K562 (cell line): Measurements from ENCODE around the gene SEPHS1. TPM values are rescaled to one million over a fixed set of nuclear protein-coding genes. Genes with fewer than 3 reads are reported as not detected.

Experiments used
- CCNT2 ChIP-seq: IDR thresholded peaks from 2 replicates; pipeline ENCODE4 v1.6.1; 2011; ENCODE audit warnings: borderline replicate concordance, low read depth, mild to moderate bottlenecking, moderate library complexity, mixed read lengths, low read length; ENCODE audit not compliant: insufficient read length; ENCODE audit errors: extremely low read depth
- CEBPZ ChIP-seq: fragments of 150-350 bp; IDR thresholded peaks from 2 replicates; pipeline ENCODE4 v1.6.1; 2014; ENCODE audit warnings: low read depth, mild to moderate bottlenecking, low read length, borderline replicate concordance
- EP400 ChIP-seq: fragments of 450-650 bp; IDR thresholded peaks from 2 replicates; pipeline ENCODE4 v1.6.1; 2017; ENCODE audit warnings: antibody characterized with exemption, mild to moderate bottlenecking, moderate library complexity
- GTF2F1 ChIP-seq: IDR thresholded peaks from 2 replicates; pipeline ENCODE4 v1.6.1; 2011; ENCODE audit warnings: low read depth, low read length, improper control_type of control experiment
- MBD2 ChIP-seq: sonication (generic); IDR thresholded peaks from 2 replicates; pipeline ENCODE4 v1.6.1; 2016; ENCODE audit warnings: low read depth, borderline replicate concordance
- NBN ChIP-seq: fragments of 450-650 bp; IDR thresholded peaks from 2 replicates; pipeline ENCODE4 v1.6.1; 2016; ENCODE audit warnings: low read depth, mild to moderate bottlenecking
- NONO ChIP-seq, 2 experiments: fragments of 200-400 bp in 1 of 2; fragments of 450-650 bp in 1 of 2; formaldehyde crosslinking in 1 of 2; IDR thresholded peaks; 2 replicates each; pipeline ENCODE4 v1.6.1; 2017; ENCODE audit warnings: low read depth in 2 of 2, mild to moderate bottlenecking in 2 of 2, moderate library complexity in 2 of 2, low read length in 1 of 2
- NR0B1 ChIP-seq: fragments of 450-650 bp; IDR thresholded peaks from one replicate; pipeline ENCODE4 v1.6.1; 2018; ENCODE audit warnings: mild to moderate bottlenecking, moderate library complexity; ENCODE audit not compliant: partially characterized antibody
- SAFB ChIP-seq: fragments of 200-400 bp; formaldehyde crosslinking; IDR thresholded peaks from 2 replicates; pipeline ENCODE4 v1.6.1; 2017; ENCODE audit warnings: low read depth, low read length, borderline replicate concordance
- SAFB2 ChIP-seq: fragments of 200-400 bp; formaldehyde crosslinking; IDR thresholded peaks from 2 replicates; pipeline ENCODE4 v1.6.1; 2018; ENCODE audit warnings: borderline replicate concordance, low read length, low read depth, moderate library complexity; ENCODE audit not compliant: severe bottlenecking
- SMC3 ChIP-seq: conservative IDR thresholded peaks from 2 replicates; pipeline ENCODE4 v1.6.1; 2011; ENCODE audit warnings: low read depth, low read length, improper control_type of control experiment; ENCODE audit not compliant: insufficient read depth
- SREBF1 ChIP-seq: fragments of 150-350 bp; IDR thresholded peaks from 2 replicates; pipeline ENCODE4 v1.6.1; 2014; ENCODE audit warnings: antibody characterized with exemption, low read depth, low read length, borderline replicate concordance
- ZNF12 ChIP-seq: sonication (generic); formaldehyde crosslinking; IDR thresholded peaks from 2 replicates; pipeline ENCODE4 v1.4.0; 2020; ENCODE audit warnings: mild to moderate bottlenecking, missing genetic modification reagents
- ZNF175 ChIP-seq: fragments of 200-800 bp; sonication (Bioruptor generic); IDR thresholded peaks from 2 replicates; pipeline ENCODE4 v1.6.1; 2016; ENCODE audit warnings: low read depth, mild to moderate bottlenecking, missing genetic modification characterization, missing compliant biosample characterization
- ZNF280A ChIP-seq: fragments of 450-650 bp; IDR thresholded peaks from 2 replicates; pipeline ENCODE4 v1.6.1; 2018; ENCODE audit warnings: mild to moderate bottlenecking, low read depth; ENCODE audit not compliant: partially characterized antibody
- ZNF583 ChIP-seq: fragments of 250-450 bp; sonication (Bioruptor Pico); IDR thresholded peaks from 2 replicates; pipeline ENCODE4 v1.4.0; 2020
- ZNF740 ChIP-seq, 3 experiments: fragments of 200-800 bp in 1 of 3; sonication (Bioruptor generic) in 1 of 3; sonication (generic) in 1 of 3; formaldehyde crosslinking in 1 of 3; IDR thresholded peaks; 2 replicates each; pipeline versions ENCODE4 v1.6.1 to v1.8.0; 2016 to 2022; ENCODE audit warnings: mild to moderate bottlenecking in 2 of 3, missing compliant biosample characterization in 2 of 3, missing genetic modification characterization in 2 of 3, missing genetic modification reagents in 1 of 3
- ZSCAN32 ChIP-seq: fragments of 450-650 bp; formaldehyde crosslinking; IDR thresholded peaks from 2 replicates; pipeline ENCODE4 v1.4.0; 2020; ENCODE audit warnings: mild to moderate bottlenecking, moderate library complexity
- polyA plus RNA-seq, 8 experiments: library from polyadenylated mRNA; depleted of rRNA in 4 of 8; stranded (reverse) in 5 of 8; unstranded in 3 of 8; fragments of >200 nt; fragmentation: Nextera tagmentation in 2 of 8; fragmentation: Illumina TruSeq in 1 of 8; extraction: Ambion mirVana in 2 of 8; extraction: Trizol in 1 of 8; gene quantifications; 2 replicates each; pipeline versions ENCODE4 v1.2.1 to v1.2.3, GENCODE V29; 2011 to 2014; ENCODE audit warnings: inconsistent platforms in 1 of 8, missing spikeins in 1 of 8
- total RNA-seq, 7 experiments: library from RNA; depleted of rRNA in 6 of 7; stranded (reverse); fragments of >200 nt in 6 of 7; fragmentation: Illumina TruSeq in 2 of 7; extraction: Trizol in 2 of 7; gene quantifications; 2 replicates each; pipeline versions ENCODE4 v1.2.1 to v1.2.3, GENCODE V29; 2011 to 2021; ENCODE audit warnings: low replicate concordance in 1 of 7

Gene SEPHS1
- total and polyA plus RNA-seq, 9 of the 15 experiments (the other 6 are each of a cell fraction or from before 2014, with no cell fraction given) = 14.7 to 82.8 (median 41.8) TPM

- TF ChIP-seq NR0B1 = no peak
- no peak for TF ChIP-seq GTF2F1
- no peak for TF ChIP-seq ZNF280A
- TF ChIP-seq SAFB = no peak
- TF ChIP-seq SREBF1 = no peak
- peak; percentile 71; the same call in 1 of the 2 replicates for TF ChIP-seq EP400
- no peak for TF ChIP-seq SMC3
- TF ChIP-seq ZNF740 (CRISPR knock-in tag; IDR thresholded peaks at IDR 0.05) = no peak; the same call in 1 of the 2 replicates
- TF ChIP-seq ZNF740 (tag; IDR thresholded peaks at IDR 0.05) = peak in 1 of 2 experiments; percentile 48; a peak in 1 of 4 replicates
- TF ChIP-seq MBD2 = no peak
- no peak for TF ChIP-seq ZNF175
- 0 out of 2 replicates have a peak, but pooled peaks have one; percentile 25 for TF ChIP-seq NBN
- peak; percentile 48; the same call in 1 of the 2 replicates for TF ChIP-seq ZNF12 (CRISPR knock-in tag)
- no peak for TF ChIP-seq ZSCAN32 (CRISPR knock-in tag)
- TF ChIP-seq NONO (IDR thresholded peaks at IDR 0.05; ENCODE audit: low read depth in 2 of 2, low read length in 1 of 2) = peak in 1 of 2 experiments; percentile 27; a peak in 1 of 4 replicates
- no peak for TF ChIP-seq CEBPZ
- TF ChIP-seq SAFB2 = no peak
- no peak for TF ChIP-seq ZNF583 (CRISPR knock-in tag)
- peak; percentile 47 for TF ChIP-seq CCNT2
Observed at GRCh38 chr10:13348216-13349017, at the start of gene SEPHS1 (continued).
